HG03066 (cell line): Measurements from ENCODE around the gene CLDN24.

ENCODE experiments used
- ATAC-seq: cut with Tn5 transposase; IDR thresholded peaks from one replicate; pipeline ENCODE4 v1.9.1; 2021; ENCODE audit warnings: low read depth; ENCODE audit not compliant: unreplicated experiment

The CLDN24 gene

GRCh38 chr4:183286590-183287308 lies 35.5 kb downstream of the CLDN24 start:
- peak; percentile 12 for ATAC-seq

GRCh38 chr4:183285886-183286285 lies 36.3 kb downstream of the CLDN24 start:
- ATAC-seq = no peak

- no peak for ATAC-seq
These were observed 37.3 kb downstream of the CLDN24 start for GRCh38 chr4:183284965-183285364.

DNA sequence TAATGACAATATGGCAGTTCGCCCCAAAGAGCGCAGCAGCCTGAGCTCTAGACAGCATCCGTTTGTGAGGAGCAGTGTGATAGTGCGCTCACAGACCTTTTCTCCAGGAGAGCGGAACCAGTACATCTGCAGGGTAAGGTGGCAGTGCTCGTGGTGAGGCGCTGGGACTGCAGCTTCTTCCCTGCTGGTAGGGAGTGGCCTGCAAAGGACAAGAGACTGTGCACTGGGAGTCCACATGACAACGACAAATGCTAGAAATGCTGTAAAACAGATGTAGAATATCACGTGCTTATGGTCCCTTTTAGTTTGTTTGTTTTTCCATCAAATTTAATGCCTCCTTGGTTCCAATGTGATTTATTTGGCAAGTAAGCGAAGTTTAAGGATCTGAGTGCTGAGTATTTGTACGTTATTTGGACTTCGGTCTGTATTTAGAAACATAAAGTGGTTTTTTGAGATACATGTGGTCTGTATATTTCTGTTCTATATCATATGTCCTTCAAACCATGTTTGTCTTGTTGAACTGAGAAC lies 37.9 kb downstream of the CLDN24 start:
- no peak for ATAC-seq

GRCh38 chr4:183276106-183276505 lies 46.1 kb downstream of the CLDN24 start:
- ATAC-seq = no peak

- no peak for ATAC-seq
These were observed 49.8 kb downstream of the CLDN24 start for GRCh38 chr4:183272384-183272783.
